ENCODE data around the gene NOX5. TPM values are rescaled to one million over a fixed set of nuclear protein-coding genes. Genes with fewer than 3 reads are reported as not detected.
A peak's percentile ranks its signal among the peaks of the same experiment; 100 is the strongest.

Gene NOX5
- total RNA-seq, 1 experiment from 2014 or later, result 339 TPM

- H3K4me2 ChIP-seq (ENCODE audit: low read length), result no peak overlapping the region
- no peaks in the 10 kb centered on the region for H4K20me1 ChIP-seq (ENCODE audit: low read length)
- no peaks in the 10 kb centered on the region for H3K9me3 ChIP-seq (ENCODE audit: low read length)
- ChIA-PET CTCF (no interaction called here), POLR2A (ENCODE audit: unreplicated experiment) (interaction anchor here (1.6 kb wide), 1 partner anchor 8 kb away, joined by 7 read pairs; no protein-coding TSS in a partner anchor)
- H3K79me2 ChIP-seq (ENCODE audit: low read length), result no peaks in the 10 kb centered on the region
- intact Hi-C loops (cut with micrococcal nuclease), result no loop called here
- DNase-seq, result no peak
- TF ChIP-seq EZH2phosphoT487 (IDR thresholded peaks at IDR 0.05; ENCODE audit: borderline replicate concordance, low read length), result no peak
- no peak for TF ChIP-seq EZH2 (IDR thresholded peaks at IDR 0.05; ENCODE audit: low read length, unreplicated experiment)
- no peak for TF ChIP-seq CTCF (conservative IDR thresholded peaks at IDR 0.05; ENCODE audit: low read depth, low read length)
- no peaks in the 10 kb centered on the region for H3K9me2 ChIP-seq (replicated peaks; ENCODE audit: low read length)
- BruUV-seq (replicated peaks), result no TSS peak
- ATAC-seq, result no peak
- H2AFZ ChIP-seq (ENCODE audit: low read length), result no peak overlapping the region
- H3K27me3 ChIP-seq (ENCODE audit: low read length), result no peaks in the 10 kb centered on the region
- peaks cover 51% of the 10 kb centered on the region for H3K4me1 ChIP-seq (ENCODE audit: insufficient read depth, low read length)
- H3K9ac ChIP-seq (ENCODE audit: low read length), result peak overlapping the region; percentile 77
- peak overlapping the region; percentile 99 for H3K27ac ChIP-seq (ENCODE audit: low read length)
- H3K36me3 ChIP-seq (ENCODE audit: low read depth, low read length), result no peaks in the 10 kb centered on the region
- H3K4me3 ChIP-seq (ENCODE audit: low read length), result no peak overlapping the region
- peaks cover 12% of the 10 kb centered on the region for H3F3A ChIP-seq (ENCODE audit: low read length, unreplicated experiment)
These were observed 28.0 kb downstream of the NOX5 start for GRCh38 chr15:69042531-69042930.

GRCh38 chr15:69045802-69046201 is 31.3 kb downstream of the NOX5 start:
- Histone ChIP-seq H3K9me3 (ENCODE audit: low read length) (no peaks in the 10 kb centered on the region), H3K36me3 (ENCODE audit: low read depth, low read length) (no peaks in the 10 kb centered on the region), H3K27ac (ENCODE audit: low read length) (peak overlapping the region; percentile 99), H3K4me1 (ENCODE audit: insufficient read depth, low read length) (peaks cover 57% of the 10 kb centered on the region), H3K9ac (ENCODE audit: low read length) (peak overlapping the region; percentile 86), H2AFZ (ENCODE audit: low read length) (no peak overlapping the region), H3F3A (ENCODE audit: low read length, unreplicated experiment) (peaks cover 12% of the 10 kb centered on the region), H3K27me3 (ENCODE audit: low read length) (no peaks in the 10 kb centered on the region), H3K79me2 (ENCODE audit: low read length) (no peaks in the 10 kb centered on the region), H3K4me2 (ENCODE audit: low read length) (peak overlapping the region; percentile 50), H3K4me3 (ENCODE audit: low read length) (no peak overlapping the region), H4K20me1 (ENCODE audit: low read length) (no peaks in the 10 kb centered on the region), H3K9me2 (replicated peaks; ENCODE audit: low read length) (no peaks in the 10 kb centered on the region)
- intact Hi-C loops (cut with micrococcal nuclease), result no loop called here
- ATAC-seq (no peak), DNase-seq (peak; percentile 39)
- no TSS peak for BruUV-seq (replicated peaks)
- POLR2A ChIA-PET (ENCODE audit: unreplicated experiment), result no interaction called here
- CTCF ChIA-PET, result no interaction called here
- TF ChIP-seq EZH2phosphoT487 (IDR thresholded peaks at IDR 0.05; ENCODE audit: borderline replicate concordance, low read length), result no peak
- 0 out of 2 replicates have a peak, but pooled peaks have one; percentile 19 for TF ChIP-seq CTCF (conservative IDR thresholded peaks at IDR 0.05; ENCODE audit: low read depth, low read length)

GRCh38 chr15:69046781-69047180 is 32.3 kb downstream of the NOX5 start:
- ChIA-PET POLR2A (ENCODE audit: unreplicated experiment) (no interaction called here), CTCF (no interaction called here)
- H3K4me3 ChIP-seq (ENCODE audit: low read length), result no peak overlapping the region
- intact Hi-C loops (cut with micrococcal nuclease), result no loop called here
- no peaks in the 10 kb centered on the region for H3K9me3 ChIP-seq (ENCODE audit: low read length)
- H3K4me1 ChIP-seq (ENCODE audit: insufficient read depth, low read length), result peaks cover 57% of the 10 kb centered on the region
- peak overlapping the region; percentile 50 for H3K4me2 ChIP-seq (ENCODE audit: low read length)
- no TSS peak for BruUV-seq (replicated peaks)
- H4K20me1 ChIP-seq (ENCODE audit: low read length), result no peaks in the 10 kb centered on the region
- H3K36me3 ChIP-seq (ENCODE audit: low read depth, low read length), result no peaks in the 10 kb centered on the region; the same call in 1 of the 2 replicates
- no peak overlapping the region for H2AFZ ChIP-seq (ENCODE audit: low read length)
- no peaks in the 10 kb centered on the region for H3K79me2 ChIP-seq (ENCODE audit: low read length)
- peak overlapping the region; percentile 86 for H3K9ac ChIP-seq (ENCODE audit: low read length)
- no peaks in the 10 kb centered on the region for H3K27me3 ChIP-seq (ENCODE audit: low read length)
- H3K9me2 ChIP-seq (replicated peaks; ENCODE audit: low read length), result no peaks in the 10 kb centered on the region
- peak; percentile 78 for DNase-seq
- peak; percentile 19 for ATAC-seq
- peak overlapping the region; percentile 99 for H3K27ac ChIP-seq (ENCODE audit: low read length)
- H3F3A ChIP-seq (ENCODE audit: low read length, unreplicated experiment), result peaks cover 12% of the 10 kb centered on the region
- TF ChIP-seq EZH2 (IDR thresholded peaks at IDR 0.05; ENCODE audit: low read length, unreplicated experiment), result no peak
- TF ChIP-seq EZH2phosphoT487 (IDR thresholded peaks at IDR 0.05; ENCODE audit: borderline replicate concordance, low read length), result no peak
- no peak for TF ChIP-seq CTCF (conservative IDR thresholded peaks at IDR 0.05; ENCODE audit: low read depth, low read length)

Data from PC-3 (cell line).